DOHH2 (cell line): ENCODE results near the gene CCDC152.
"Not testable (repeated sequence)": the region's sequence is repeated elsewhere in the genome, so short reads cannot be mapped to it uniquely, and the experiment has no call there.

ENCODE experiments used
- H3F3A ChIP-seq: fragments of 200-600 bp; sonication (generic), shearing (Covaris generic); 2 replicates; pipeline ENCODE4 v1.6.0; 2016; ENCODE audit warnings: antibody characterized with exemption, mild to moderate bottlenecking; ENCODE audit not compliant: control insufficient read depth, insufficient read depth
- H3K27ac ChIP-seq: fragments of 200-600 bp; sonication (generic); 2 replicates; pipeline ENCODE4 v1.5.1; 2014; ENCODE audit warnings: low read depth, mild to moderate bottlenecking, low read length, moderate library complexity
- H3K27me3 ChIP-seq: fragments of 200-600 bp; sonication (generic); 2 replicates; pipeline ENCODE4 v1.6.1; 2014; ENCODE audit warnings: mild to moderate bottlenecking, low read length, mixed read lengths; ENCODE audit not compliant: control insufficient read depth
- H3K36me3 ChIP-seq: fragments of 200-600 bp; sonication (generic); 2 replicates; pipeline ENCODE4 v1.6.1; 2014; ENCODE audit warnings: mild to moderate bottlenecking, low read length, moderate library complexity, mixed read lengths; ENCODE audit not compliant: control insufficient read depth
- H3K4me1 ChIP-seq: fragments of 200-600 bp; sonication (generic); 2 replicates; pipeline ENCODE4 v1.6.1; 2014; ENCODE audit warnings: mild to moderate bottlenecking, low read length, mixed read lengths; ENCODE audit not compliant: control insufficient read depth
- H3K4me2 ChIP-seq: fragments of 200-600 bp; sonication (generic); 2 replicates; pipeline ENCODE4 v1.6.0; 2014; ENCODE audit warnings: mild to moderate bottlenecking, low read length, moderate library complexity
- H3K4me3 ChIP-seq: fragments of 200-600 bp; sonication (generic); 2 replicates; pipeline ENCODE4 v1.5.1; 2014; ENCODE audit warnings: mild to moderate bottlenecking, low read length, mixed read lengths
- H3K79me2 ChIP-seq: fragments of 200-600 bp; sonication (generic); 2 replicates; pipeline ENCODE4 v1.6.1; 2014; ENCODE audit warnings: mild to moderate bottlenecking, low read length, mixed read lengths; ENCODE audit not compliant: control insufficient read depth
- H3K9me2 ChIP-seq: fragments of 200-600 bp; sonication (generic); replicated peaks from 2 replicates; pipeline ENCODE4 v1.6.1; 2014; ENCODE audit warnings: mild to moderate bottlenecking, low read length, mixed read lengths; ENCODE audit not compliant: control insufficient read depth
- H3K9me3 ChIP-seq: fragments of 200-600 bp; sonication (generic); 2 replicates; pipeline ENCODE4 v1.6.1; 2014; ENCODE audit warnings: antibody characterized with exemption, low read length, mixed read lengths; ENCODE audit not compliant: control insufficient read depth, insufficient read depth
- H4K20me1 ChIP-seq: fragments of 200-600 bp; sonication (generic); 2 replicates; pipeline ENCODE4 v1.6.0; 2014; ENCODE audit warnings: low read depth, mild to moderate bottlenecking, antibody characterized with exemption, low read length, moderate library complexity; ENCODE audit not compliant: control insufficient read depth, insufficient read depth
- EZH2phosphoT487 ChIP-seq: fragments of 200-600 bp; sonication (generic); IDR thresholded peaks from 2 replicates; pipeline ENCODE4 v1.6.1; 2017; ENCODE audit warnings: borderline replicate concordance, mild to moderate bottlenecking, antibody characterized with exemption, low read length, moderate library complexity, mixed read lengths
- TF ChIP-seq, protein P1 (sequence below): fragments of 200-600 bp; sonication (generic); IDR thresholded peaks from one replicate; pipeline ENCODE4 v1.5.1; 2014; ENCODE audit warnings: antibody characterized with exemption, mild to moderate bottlenecking, low read depth, low read length; ENCODE audit not compliant: poor library complexity, severe bottlenecking

The CCDC152 gene

DNA sequence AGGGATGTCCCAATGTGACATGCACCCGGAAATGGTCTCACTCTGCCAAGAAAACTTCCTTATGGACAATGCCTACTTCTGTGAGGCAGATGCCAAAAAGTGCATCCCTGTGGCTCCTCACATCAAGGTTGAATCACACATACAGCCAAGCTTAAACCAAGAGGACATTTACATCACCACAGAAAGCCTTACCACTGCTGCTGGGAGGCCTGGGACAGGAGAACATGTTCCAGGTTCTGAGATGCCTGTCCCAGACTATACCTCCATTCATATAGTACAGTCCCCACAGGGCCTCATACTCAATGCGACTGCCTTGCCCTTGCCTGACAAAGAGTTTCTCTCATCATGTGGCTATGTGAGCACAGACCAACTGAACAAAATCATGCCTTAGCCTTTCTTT is 37.6 kb upstream of the CCDC152 start:
- Histone ChIP-seq H3K4me3 (no peak overlapping the region), H3K4me2 (no peak overlapping the region), H3F3A (no peaks in the 10 kb centered on the region), H3K27ac (no peak overlapping the region), H4K20me1 (no peaks in the 10 kb centered on the region), H3K79me2 (no peaks in the 10 kb centered on the region), H3K9me2 (no peaks in the 10 kb centered on the region), H3K4me1 (no peaks in the 10 kb centered on the region), H3K9me3 (no peaks in the 10 kb centered on the region), H3K27me3 (peaks cover 11% of the 10 kb centered on the region), H3K36me3 (no peaks in the 10 kb centered on the region)
- TF ChIP-seq EZH2phosphoT487: no peak
- TF ChIP-seq, protein P1, sequence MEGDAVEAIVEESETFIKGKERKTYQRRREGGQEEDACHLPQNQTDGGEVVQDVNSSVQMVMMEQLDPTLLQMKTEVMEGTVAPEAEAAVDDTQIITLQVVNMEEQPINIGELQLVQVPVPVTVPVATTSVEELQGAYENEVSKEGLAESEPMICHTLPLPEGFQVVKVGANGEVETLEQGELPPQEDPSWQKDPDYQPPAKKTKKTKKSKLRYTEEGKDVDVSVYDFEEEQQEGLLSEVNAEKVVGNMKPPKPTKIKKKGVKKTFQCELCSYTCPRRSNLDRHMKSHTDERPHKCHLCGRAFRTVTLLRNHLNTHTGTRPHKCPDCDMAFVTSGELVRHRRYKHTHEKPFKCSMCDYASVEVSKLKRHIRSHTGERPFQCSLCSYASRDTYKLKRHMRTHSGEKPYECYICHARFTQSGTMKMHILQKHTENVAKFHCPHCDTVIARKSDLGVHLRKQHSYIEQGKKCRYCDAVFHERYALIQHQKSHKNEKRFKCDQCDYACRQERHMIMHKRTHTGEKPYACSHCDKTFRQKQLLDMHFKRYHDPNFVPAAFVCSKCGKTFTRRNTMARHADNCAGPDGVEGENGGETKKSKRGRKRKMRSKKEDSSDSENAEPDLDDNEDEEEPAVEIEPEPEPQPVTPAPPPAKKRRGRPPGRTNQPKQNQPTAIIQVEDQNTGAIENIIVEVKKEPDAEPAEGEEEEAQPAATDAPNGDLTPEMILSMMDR: no peak

DNA sequence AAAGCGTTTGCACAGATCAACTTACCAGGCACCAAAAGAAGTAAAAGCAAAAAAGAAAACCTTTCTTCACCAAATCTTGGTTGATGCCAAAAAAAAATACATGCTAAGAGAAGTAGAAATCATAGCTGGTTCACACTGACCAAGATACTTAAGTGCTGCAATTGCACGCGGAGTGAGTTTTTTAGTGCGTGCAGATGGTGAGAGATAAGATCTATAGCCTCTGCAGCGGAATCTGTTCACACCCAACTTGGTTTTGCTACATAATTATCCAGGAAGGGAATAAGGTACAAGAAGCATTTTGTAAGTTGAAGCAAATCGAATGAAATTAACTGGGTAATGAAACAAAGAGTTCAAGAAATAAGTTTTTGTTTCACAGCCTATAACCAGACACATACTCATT is 36.4 kb upstream of the CCDC152 start:
- no peak overlapping the region for H3K4me2 ChIP-seq
- no peaks in the 10 kb centered on the region for H3K36me3 ChIP-seq
- no peaks in the 10 kb centered on the region for H3K79me2 ChIP-seq
- H3K9me2 ChIP-seq: no peaks in the 10 kb centered on the region
- no peaks in the 10 kb centered on the region for H4K20me1 ChIP-seq
- peaks cover 11% of the 10 kb centered on the region for H3K27me3 ChIP-seq
- H3K27ac ChIP-seq: no peak overlapping the region
- TF ChIP-seq, protein P1: no peak
- no peak for TF ChIP-seq EZH2phosphoT487
- no peaks in the 10 kb centered on the region for H3K9me3 ChIP-seq
- no peaks in the 10 kb centered on the region for H3K4me1 ChIP-seq
- H3F3A ChIP-seq: no peaks in the 10 kb centered on the region
- H3K4me3 ChIP-seq: no peak overlapping the region

DNA sequence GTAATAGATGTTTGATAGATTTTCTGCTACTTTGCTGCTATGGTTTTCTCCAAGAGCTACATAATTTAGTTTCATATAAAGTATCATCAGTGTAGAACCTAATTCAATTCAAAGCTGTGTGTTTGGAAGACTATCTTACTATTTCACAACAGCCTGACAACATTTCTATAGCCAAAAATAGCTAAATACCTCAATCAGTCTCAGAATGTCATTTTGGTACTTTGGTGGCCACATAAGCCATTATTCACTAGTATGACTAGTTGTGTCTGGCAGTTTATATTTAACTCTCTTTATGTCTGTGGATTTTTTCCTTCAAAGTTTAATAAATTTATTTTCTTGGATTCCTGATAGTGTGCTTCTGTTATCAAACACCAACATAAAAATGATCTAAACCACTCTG is 35.1 kb upstream of the CCDC152 start:
- no peaks in the 10 kb centered on the region for H3F3A ChIP-seq
- no peaks in the 10 kb centered on the region for H3K36me3 ChIP-seq
- TF ChIP-seq, protein P1: no peak
- TF ChIP-seq EZH2phosphoT487: no peak
- H3K4me3 ChIP-seq: no peak overlapping the region
- no peaks in the 10 kb centered on the region for H4K20me1 ChIP-seq
- H3K27ac ChIP-seq: no peak overlapping the region
- H3K9me3 ChIP-seq: no peaks in the 10 kb centered on the region
- H3K4me2 ChIP-seq: no peak overlapping the region
- H3K79me2 ChIP-seq: no peaks in the 10 kb centered on the region
- no peaks in the 10 kb centered on the region for H3K9me2 ChIP-seq
- no peaks in the 10 kb centered on the region for H3K4me1 ChIP-seq
- peaks cover 11% of the 10 kb centered on the region for H3K27me3 ChIP-seq

DNA sequence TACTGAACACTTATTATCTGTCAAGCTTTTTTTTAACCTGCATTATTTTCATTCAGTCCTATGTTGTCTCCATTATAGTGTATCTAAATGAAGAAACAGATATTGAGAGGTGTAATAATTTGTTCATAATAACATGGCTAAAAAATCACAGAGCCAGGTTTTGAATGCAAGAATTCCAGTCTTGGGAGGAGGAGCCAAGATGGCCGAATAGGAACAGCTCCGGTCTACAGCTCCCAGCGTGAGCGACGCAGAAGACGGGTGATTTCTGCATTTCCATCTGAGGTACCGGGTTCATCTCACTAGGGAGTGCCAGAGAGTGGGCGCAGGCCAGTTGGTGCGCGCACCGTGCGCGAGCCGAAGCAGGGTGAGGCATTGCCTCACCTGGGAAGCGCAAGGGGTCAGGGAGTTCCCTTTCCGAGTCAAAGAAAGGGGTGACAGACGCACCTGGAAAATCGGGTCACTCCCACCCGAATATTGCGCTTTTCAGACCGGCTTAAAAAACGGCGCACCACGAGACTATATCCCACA is 22.0 kb upstream of the CCDC152 start:
- H3K9me3 ChIP-seq, H3K4me3 ChIP-seq: not testable (repeated sequence)

More for the DNA sequence above, 22.0 kb upstream of the CCDC152 start:
- H3K4me2 ChIP-seq, H3F3A ChIP-seq, H3K79me2 ChIP-seq, H3K27me3 ChIP-seq, H3K36me3 ChIP-seq, H3K4me1 ChIP-seq, H4K20me1 ChIP-seq, H3K27ac ChIP-seq, H3K9me2 ChIP-seq: not testable (repeated sequence)
